ENCODE data around the gene MARCHF10. TPM values are rescaled to one million over a fixed set of nuclear protein-coding genes. Genes with fewer than 3 reads are reported as not detected.

MARCHF10 gene
- total RNA-seq, 1 experiment from 2014 or later = not detected

GRCh38 chr17:62741290-62741689, 66.8 kb downstream of the MARCHF10 start:
- H3K79me2 ChIP-seq (ENCODE audit: insufficient read depth, low read length) = no peaks in the 10 kb centered on the region
- intact Hi-C loops (cut with micrococcal nuclease) = no loop called here
- H2AFZ ChIP-seq (ENCODE audit: low read depth, low read length, poor library complexity, severe bottlenecking) = no peak overlapping the region
- ChIA-PET CTCF (no interaction called here), POLR2A (no interaction called here), RAD21 (ENCODE audit: low non-redundant PET in 1 of 2, low total read pairs in 2 of 2, uncharacterized antibody in 2 of 2, unreplicated experiment in 2 of 2) (no interaction called here)
- H3K27ac ChIP-seq (ENCODE audit: low read depth, low read length) = no peak overlapping the region
- no peak for ATAC-seq
- no peak overlapping the region for H3K9ac ChIP-seq (ENCODE audit: low read length)
- H3K9me2 ChIP-seq (ENCODE audit: insufficient read depth) = no peaks in the 10 kb centered on the region
- no peak for DNase-seq (ENCODE audit: low read depth, low spot score)
- TF ChIP-seq RAD21 (IDR thresholded peaks at IDR 0.05; ENCODE audit: low read depth) (no peak), POLR2AphosphoS5 (IDR thresholded peaks at IDR 0.05; ENCODE audit: low read depth, low read length) (no peak)
- H3K4me3 ChIP-seq (replicated peaks in 1 of 2; ENCODE audit: low read depth in 1 of 2, low read length in 2 of 2) = no peak overlapping the region
- no peak overlapping the region for H3K4me2 ChIP-seq (ENCODE audit: low read length)
- H4K20me1 ChIP-seq (ENCODE audit: insufficient read depth) = no peaks in the 10 kb centered on the region
- no peaks in the 10 kb centered on the region for H3K4me1 ChIP-seq (ENCODE audit: control insufficient read depth in 1 of 2, insufficient read depth in 2 of 2, low read length in 2 of 2)
- no peaks in the 10 kb centered on the region for H3K9me3 ChIP-seq (ENCODE audit: control insufficient read depth in 1 of 2, insufficient read depth in 1 of 2, low read depth in 1 of 2, low read length in 2 of 2)
- no TSS peak for BruUV-seq (replicated peaks)
- no peaks in the 10 kb centered on the region for H3K27me3 ChIP-seq (ENCODE audit: insufficient read depth, low read length)
- H3K36me3 ChIP-seq (ENCODE audit: control insufficient read depth in 1 of 2, insufficient read depth in 2 of 2, low read length in 2 of 2) = no peaks in the 10 kb centered on the region

- intact Hi-C loops (cut with micrococcal nuclease) = no loop called here
- H3K27ac ChIP-seq (ENCODE audit: low read depth, low read length) = no peak overlapping the region
- H4K20me1 ChIP-seq (ENCODE audit: insufficient read depth) = no peaks in the 10 kb centered on the region
- ATAC-seq = no peak
- no peaks in the 10 kb centered on the region for H3K9me3 ChIP-seq (ENCODE audit: control insufficient read depth in 1 of 2, insufficient read depth in 1 of 2, low read depth in 1 of 2, low read length in 2 of 2)
- no peak for DNase-seq (ENCODE audit: low read depth, low spot score)
- H3K36me3 ChIP-seq (ENCODE audit: control insufficient read depth in 1 of 2, insufficient read depth in 2 of 2, low read length in 2 of 2) = no peaks in the 10 kb centered on the region
- H3K79me2 ChIP-seq (ENCODE audit: insufficient read depth, low read length) = no peaks in the 10 kb centered on the region
- no peaks in the 10 kb centered on the region for H3K27me3 ChIP-seq (ENCODE audit: insufficient read depth, low read length)
- no peak overlapping the region for H2AFZ ChIP-seq (ENCODE audit: low read depth, low read length, poor library complexity, severe bottlenecking)
- no peak overlapping the region for H3K9ac ChIP-seq (ENCODE audit: low read length)
- ChIA-PET POLR2A (no interaction called here), RAD21 (ENCODE audit: low non-redundant PET in 1 of 2, low total read pairs in 2 of 2, uncharacterized antibody in 2 of 2, unreplicated experiment in 2 of 2) (no interaction called here), CTCF (no interaction called here)
- no TSS peak for BruUV-seq (replicated peaks)
- H3K9me2 ChIP-seq (ENCODE audit: insufficient read depth) = no peaks in the 10 kb centered on the region
- no peak overlapping the region for H3K4me2 ChIP-seq (ENCODE audit: low read length)
- H3K4me1 ChIP-seq (ENCODE audit: control insufficient read depth in 1 of 2, insufficient read depth in 2 of 2, low read length in 2 of 2) = no peaks in the 10 kb centered on the region
- no peak overlapping the region for H3K4me3 ChIP-seq (replicated peaks in 1 of 2; ENCODE audit: low read depth in 1 of 2, low read length in 2 of 2)
- no peak for TF ChIP-seq EZH2phosphoT487 (IDR thresholded peaks at IDR 0.05; ENCODE audit: borderline replicate concordance)
- TF ChIP-seq POLR2A (IDR thresholded peaks at IDR 0.05; ENCODE audit: borderline replicate concordance, extremely low read depth, insufficient read depth, insufficient read length) = no peak
- no peak for TF ChIP-seq CBX3 (IDR thresholded peaks at IDR 0.05; ENCODE audit: low read depth)
- no peak for TF ChIP-seq SRF (IDR thresholded peaks at IDR 0.05; ENCODE audit: low read depth)
- TF ChIP-seq CEBPB (IDR thresholded peaks at IDR 0.05; ENCODE audit: low read depth) = no peak
- no peak for TF ChIP-seq FOSL1 (IDR thresholded peaks at IDR 0.05; ENCODE audit: low read depth)
- TF ChIP-seq EZH2 (IDR thresholded peaks at IDR 0.05) = no peak
- TF ChIP-seq ZBTB33 (IDR thresholded peaks at IDR 0.05; ENCODE audit: extremely low read depth, insufficient replicate concordance, low read length) = no peak
- no peak for TF ChIP-seq YY1 (IDR thresholded peaks at IDR 0.05; ENCODE audit: extremely low read depth, insufficient replicate concordance, low read depth, low read length)
- no peak for TF ChIP-seq EGR1 (IDR thresholded peaks at IDR 0.05; ENCODE audit: low read depth)
- no peak for TF ChIP-seq TCF7L2 (IDR thresholded peaks at IDR 0.05; ENCODE audit: borderline replicate concordance, extremely low read depth, insufficient read depth, insufficient read length)
- TF ChIP-seq REST (IDR thresholded peaks at IDR 0.05; ENCODE audit: low read depth) = no peak
- TF ChIP-seq SIN3A (IDR thresholded peaks at IDR 0.05; ENCODE audit: low read depth) = no peak
- TF ChIP-seq MAX (IDR thresholded peaks at IDR 0.05) = no peak
These were observed 68.3 kb downstream of the MARCHF10 start for GRCh38 chr17:62739645-62740388.
